GM06990 (cell line): ENCODE data around the gene ZACN.

ENCODE experiments used
- DNase-seq: peaks from one replicate; pipeline ENCODE4 v3.0.0-alpha.2; 2011; ENCODE audit not compliant: insufficient read length; ENCODE audit errors: extremely low read depth
- H3K27me3 ChIP-seq: replicated peaks from 2 replicates; pipeline ENCODE4 v1.6.0; 2011; ENCODE audit warnings: low read length; ENCODE audit not compliant: control insufficient read depth, insufficient read depth
- H3K36me3 ChIP-seq: 2 replicates; pipeline ENCODE4 v1.5.1; 2011; ENCODE audit warnings: low read length; ENCODE audit not compliant: control insufficient read depth, insufficient read depth
- H3K4me3 ChIP-seq: replicated peaks from 2 replicates; pipeline ENCODE4 v1.5.1; 2011; ENCODE audit warnings: low read depth, mild to moderate bottlenecking, control low read depth, low read length
- CTCF ChIP-seq: IDR thresholded peaks from 2 replicates; pipeline ENCODE4 v1.5.1; 2011; ENCODE audit warnings: low read length, control low read depth, mild to moderate bottlenecking, inconsistent platforms; ENCODE audit not compliant: insufficient read depth, poor library complexity, severe bottlenecking

The ZACN gene

GRCh38 chr17:76103274-76104139 lies 24.5 kb downstream of the ZACN start, which contains the start of gene EXOC7:
EXOC7 (minus strand) TSS chr17:76103787; CDS start chr17:76103692, 95 bp downstream.
- peak; percentile 91 for DNase-seq
- Histone ChIP-seq H3K27me3 (no peaks in the 10 kb centered on the region), H3K36me3 (peaks cover 8% of the 10 kb centered on the region), H3K4me3 (peak within 1 kb of the TSS; percentile 74)
- TF ChIP-seq CTCF: no peak

DNA sequence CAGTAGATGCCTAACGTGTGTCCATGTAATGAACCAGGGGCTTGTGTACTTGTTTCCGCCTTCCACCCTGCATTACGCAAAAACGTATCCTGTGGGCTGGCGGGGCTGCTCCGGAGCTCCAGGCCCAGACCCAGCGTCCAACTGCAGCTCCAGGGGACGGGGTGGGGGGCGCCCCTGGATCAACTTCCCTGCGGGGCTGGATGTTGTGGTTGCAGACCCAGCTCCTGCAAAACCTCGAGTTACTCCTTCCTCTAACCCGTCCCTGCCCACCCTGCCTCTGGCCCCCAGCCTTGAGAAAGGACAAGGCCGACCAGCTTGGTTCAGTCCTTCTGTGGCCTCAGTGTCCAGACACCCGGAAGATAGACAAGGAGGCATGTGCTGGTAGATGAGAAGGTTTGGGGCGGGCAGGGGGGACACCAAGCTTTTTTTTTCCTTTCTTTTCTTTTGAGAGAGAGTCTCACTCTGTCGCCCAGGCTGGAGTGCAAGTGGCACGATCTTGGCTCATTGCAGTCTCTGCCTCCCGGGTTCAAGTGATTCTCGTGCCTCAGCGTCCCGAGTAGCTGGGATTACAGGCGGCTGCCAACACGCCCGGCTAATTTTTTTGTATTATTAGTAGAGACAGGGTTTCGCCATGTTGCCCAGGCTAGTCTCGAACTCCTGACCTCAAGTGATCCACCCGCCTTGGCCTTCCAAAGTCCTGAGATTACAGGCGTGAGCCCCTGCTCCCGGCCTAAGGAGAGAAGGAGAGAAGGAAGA lies 25.3 kb downstream of the ZACN start:
- DNase-seq: no peak
- H3K27me3 ChIP-seq: no peaks in the 10 kb centered on the region
- TF ChIP-seq CTCF: no peak
- peak overlapping the region; percentile 74 for H3K4me3 ChIP-seq
- H3K36me3 ChIP-seq: peaks cover 8% of the 10 kb centered on the region

- H3K27me3 ChIP-seq: no peaks in the 10 kb centered on the region
- H3K4me3 ChIP-seq: no peak overlapping the region
- H3K36me3 ChIP-seq: peaks cover 5% of the 10 kb centered on the region
- no peak for TF ChIP-seq CTCF
- DNase-seq: no peak
These were observed 25.9 kb downstream of the ZACN start for GRCh38 chr17:76104896-76105231.

DNA sequence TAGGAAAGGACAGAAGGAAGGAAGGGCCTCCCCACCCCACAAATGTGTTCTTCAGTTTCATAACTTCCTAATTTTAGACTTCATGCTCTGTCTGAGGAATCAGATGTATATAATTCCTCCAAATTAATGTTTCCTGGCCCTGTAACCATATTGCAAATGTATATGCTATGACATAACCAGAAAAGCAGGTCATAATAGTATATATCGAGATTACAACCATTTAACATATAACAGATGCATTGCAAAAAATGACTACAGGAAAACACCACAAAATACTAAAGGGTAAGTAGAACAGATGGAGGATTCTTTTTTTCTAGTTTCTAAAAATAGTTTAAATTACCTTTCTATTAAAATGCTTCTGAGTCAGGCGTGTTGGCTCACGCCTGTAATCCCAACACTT lies 27.7 kb downstream of the ZACN start:
- H3K27me3 ChIP-seq: no peaks in the 10 kb centered on the region
- no peak for DNase-seq
- no peak for TF ChIP-seq CTCF
- H3K4me3 ChIP-seq: no peak overlapping the region
- H3K36me3 ChIP-seq: no peaks in the 10 kb centered on the region

GRCh38 chr17:76107509-76107908 lies 28.5 kb downstream of the ZACN start:
- TF ChIP-seq CTCF: peak; percentile 21
- Histone ChIP-seq H3K27me3 (no peaks in the 10 kb centered on the region), H3K4me3 (no peak overlapping the region), H3K36me3 (no peaks in the 10 kb centered on the region)
- DNase-seq: no peak
